K562 (cell line): ENCODE data around the gene SLC22A7.

ENCODE experiments used
- RAD51 ChIP-seq: fragments of 450-650 bp; IDR thresholded peaks from 2 replicates; pipeline ENCODE4 v1.7.1; 2016; ENCODE audit warnings: low read depth, mild to moderate bottlenecking, borderline replicate concordance
- SIN3B ChIP-seq: fragments of 450-650 bp; IDR thresholded peaks from 2 replicates; pipeline ENCODE4 v1.6.1; 2017; ENCODE audit warnings: low read depth, mild to moderate bottlenecking, moderate library complexity
- TF ChIP-seq, protein P1 (sequence below), 3 experiments: IDR thresholded peaks in 2 of 3; conservative IDR thresholded peaks in 1 of 3; 2 replicates each; pipeline ENCODE4 v1.5.1; 2011 to 2012; ENCODE audit warnings: low read length in 3 of 3, mild to moderate bottlenecking in 3 of 3, control low read depth in 2 of 3, improper control_type of control experiment in 1 of 3, inconsistent platforms in 1 of 3, low read depth in 1 of 3, mixed read lengths in 1 of 3, moderate library complexity in 1 of 3; ENCODE audit not compliant: insufficient read depth in 2 of 3
- TF ChIP-seq, protein P2 (sequence below): fragments of 250-450 bp; sonication (Bioruptor Pico); IDR thresholded peaks from 2 replicates; pipeline ENCODE4 v1.8.0; 2021; ENCODE audit warnings: moderate library complexity, mild to moderate bottlenecking, inconsistent platforms
- TF ChIP-seq, protein P3 (sequence below): fragments of 250-450 bp; sonication (Bioruptor Pico); IDR thresholded peaks from 2 replicates; pipeline ENCODE4 v1.4.0; 2020; ENCODE audit warnings: mild to moderate bottlenecking, moderate library complexity, borderline replicate concordance

DNA sequence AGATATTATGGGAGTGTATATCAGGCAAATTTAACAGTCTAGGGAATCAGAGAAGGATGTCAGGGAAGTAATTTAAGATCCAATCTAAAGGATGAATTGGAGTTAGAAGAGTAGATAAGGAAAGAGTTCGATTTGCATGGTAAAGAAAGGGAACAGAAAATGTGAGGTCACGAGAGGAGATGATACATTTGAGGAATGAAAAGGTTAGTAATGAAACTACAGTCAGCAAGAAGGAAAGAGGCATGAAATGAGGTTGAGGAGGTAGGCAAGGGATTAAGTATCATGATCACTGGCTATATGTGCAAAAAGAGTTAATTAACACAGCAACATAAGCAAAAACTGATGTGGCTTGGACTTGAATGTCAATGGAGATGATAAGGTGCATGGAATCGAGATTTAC, 49.0 kb downstream of the SLC22A7 start:
- TF ChIP-seq, protein P1, sequence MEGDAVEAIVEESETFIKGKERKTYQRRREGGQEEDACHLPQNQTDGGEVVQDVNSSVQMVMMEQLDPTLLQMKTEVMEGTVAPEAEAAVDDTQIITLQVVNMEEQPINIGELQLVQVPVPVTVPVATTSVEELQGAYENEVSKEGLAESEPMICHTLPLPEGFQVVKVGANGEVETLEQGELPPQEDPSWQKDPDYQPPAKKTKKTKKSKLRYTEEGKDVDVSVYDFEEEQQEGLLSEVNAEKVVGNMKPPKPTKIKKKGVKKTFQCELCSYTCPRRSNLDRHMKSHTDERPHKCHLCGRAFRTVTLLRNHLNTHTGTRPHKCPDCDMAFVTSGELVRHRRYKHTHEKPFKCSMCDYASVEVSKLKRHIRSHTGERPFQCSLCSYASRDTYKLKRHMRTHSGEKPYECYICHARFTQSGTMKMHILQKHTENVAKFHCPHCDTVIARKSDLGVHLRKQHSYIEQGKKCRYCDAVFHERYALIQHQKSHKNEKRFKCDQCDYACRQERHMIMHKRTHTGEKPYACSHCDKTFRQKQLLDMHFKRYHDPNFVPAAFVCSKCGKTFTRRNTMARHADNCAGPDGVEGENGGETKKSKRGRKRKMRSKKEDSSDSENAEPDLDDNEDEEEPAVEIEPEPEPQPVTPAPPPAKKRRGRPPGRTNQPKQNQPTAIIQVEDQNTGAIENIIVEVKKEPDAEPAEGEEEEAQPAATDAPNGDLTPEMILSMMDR (IDR thresholded peaks at IDR 0.05 in 2 of 3, conservative IDR thresholded peaks at IDR 0.05 in 1 of 3; ENCODE audit: insufficient read depth in 2 of 3, low read depth in 1 of 3, low read length in 3 of 3) = no peak
- TF ChIP-seq, protein P2, sequence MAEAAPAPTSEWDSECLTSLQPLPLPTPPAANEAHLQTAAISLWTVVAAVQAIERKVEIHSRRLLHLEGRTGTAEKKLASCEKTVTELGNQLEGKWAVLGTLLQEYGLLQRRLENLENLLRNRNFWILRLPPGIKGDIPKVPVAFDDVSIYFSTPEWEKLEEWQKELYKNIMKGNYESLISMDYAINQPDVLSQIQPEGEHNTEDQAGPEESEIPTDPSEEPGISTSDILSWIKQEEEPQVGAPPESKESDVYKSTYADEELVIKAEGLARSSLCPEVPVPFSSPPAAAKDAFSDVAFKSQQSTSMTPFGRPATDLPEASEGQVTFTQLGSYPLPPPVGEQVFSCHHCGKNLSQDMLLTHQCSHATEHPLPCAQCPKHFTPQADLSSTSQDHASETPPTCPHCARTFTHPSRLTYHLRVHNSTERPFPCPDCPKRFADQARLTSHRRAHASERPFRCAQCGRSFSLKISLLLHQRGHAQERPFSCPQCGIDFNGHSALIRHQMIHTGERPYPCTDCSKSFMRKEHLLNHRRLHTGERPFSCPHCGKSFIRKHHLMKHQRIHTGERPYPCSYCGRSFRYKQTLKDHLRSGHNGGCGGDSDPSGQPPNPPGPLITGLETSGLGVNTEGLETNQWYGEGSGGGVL (CRISPR knock-in tag) = no peak
- TF ChIP-seq, protein P3, sequence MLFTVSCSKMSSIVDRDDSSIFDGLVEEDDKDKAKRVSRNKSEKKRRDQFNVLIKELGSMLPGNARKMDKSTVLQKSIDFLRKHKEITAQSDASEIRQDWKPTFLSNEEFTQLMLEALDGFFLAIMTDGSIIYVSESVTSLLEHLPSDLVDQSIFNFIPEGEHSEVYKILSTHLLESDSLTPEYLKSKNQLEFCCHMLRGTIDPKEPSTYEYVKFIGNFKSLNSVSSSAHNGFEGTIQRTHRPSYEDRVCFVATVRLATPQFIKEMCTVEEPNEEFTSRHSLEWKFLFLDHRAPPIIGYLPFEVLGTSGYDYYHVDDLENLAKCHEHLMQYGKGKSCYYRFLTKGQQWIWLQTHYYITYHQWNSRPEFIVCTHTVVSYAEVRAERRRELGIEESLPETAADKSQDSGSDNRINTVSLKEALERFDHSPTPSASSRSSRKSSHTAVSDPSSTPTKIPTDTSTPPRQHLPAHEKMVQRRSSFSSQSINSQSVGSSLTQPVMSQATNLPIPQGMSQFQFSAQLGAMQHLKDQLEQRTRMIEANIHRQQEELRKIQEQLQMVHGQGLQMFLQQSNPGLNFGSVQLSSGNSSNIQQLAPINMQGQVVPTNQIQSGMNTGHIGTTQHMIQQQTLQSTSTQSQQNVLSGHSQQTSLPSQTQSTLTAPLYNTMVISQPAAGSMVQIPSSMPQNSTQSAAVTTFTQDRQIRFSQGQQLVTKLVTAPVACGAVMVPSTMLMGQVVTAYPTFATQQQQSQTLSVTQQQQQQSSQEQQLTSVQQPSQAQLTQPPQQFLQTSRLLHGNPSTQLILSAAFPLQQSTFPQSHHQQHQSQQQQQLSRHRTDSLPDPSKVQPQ (CRISPR knock-in tag) = no peak
- TF ChIP-seq RAD51 = no peak
- no peak for TF ChIP-seq SIN3B
